IMR-90 (cell line): ENCODE results near the gene HCK. TPM values are rescaled to one million over a fixed set of nuclear protein-coding genes. Genes with fewer than 3 reads are reported as not detected.

Experiments used
- ATAC-seq: fragments of 200-7000 bp; cut with Tn5 transposase; 2 replicates; pipeline ENCODE4 v1.9.1; 2020; ENCODE audit warnings: low read depth, mild to moderate bottlenecking, moderate library complexity
- BruUV-seq: library from RNA; stranded (reverse); fragments of 400-500 nt; replicated peaks from 2 replicates; lab custom pipeline; 2021; lab: Mats Ljungman, UMichigan
- CTCF ChIA-PET: fragments of 300-600 bp; formaldehyde crosslinking; extraction: SDS; loops from one replicate; lab custom pipeline; 2021; ENCODE audit warnings: antibody characterized with exemption; lab: Yijun Ruan, JAX
- POLR2A ChIA-PET: fragments of 300-600 bp; sonication (Branson Sonifier 250); formaldehyde crosslinking; loops from one replicate; lab custom pipeline; 2022; ENCODE audit warnings: antibody characterized with exemption; ENCODE audit not compliant: unreplicated experiment; lab: Charles Lee
- DNase-seq: peaks from one replicate; pipeline ENCODE4 v3.0.0; 2013
- H2AFZ ChIP-seq: replicated peaks from 2 replicates; pipeline ENCODE3; 2013; ENCODE audit warnings: low read length, mild to moderate bottlenecking; ENCODE audit not compliant: poor library complexity
- H2AK5ac ChIP-seq: 2 replicates; pipeline ENCODE4 v1.6.1; 2013; ENCODE audit warnings: low read depth, low read length, inconsistent platforms
- H2AK9ac ChIP-seq: replicated peaks from 2 replicates; pipeline ENCODE3; 2013; ENCODE audit warnings: mild to moderate bottlenecking, low read depth, low read length, moderate library complexity; ENCODE audit not compliant: poor library complexity
- H2BK120ac ChIP-seq: 2 replicates; pipeline ENCODE4 v1.6.1; 2013; ENCODE audit warnings: low read depth, low read length, inconsistent platforms
- H2BK15ac ChIP-seq: 3 replicates; pipeline ENCODE4 v1.6.1; 2013; ENCODE audit warnings: low read depth, low read length, inconsistent platforms
- H2BK20ac ChIP-seq: 2 replicates; pipeline ENCODE4 v1.6.1; 2013; ENCODE audit warnings: low read depth, mild to moderate bottlenecking, inconsistent platforms, low read length, moderate library complexity
- H2BK5ac ChIP-seq: 2 replicates; pipeline ENCODE4 v1.6.1; 2013; ENCODE audit warnings: mild to moderate bottlenecking, low read depth, low read length, inconsistent platforms; ENCODE audit not compliant: poor library complexity, severe bottlenecking
- H3K14ac ChIP-seq: replicated peaks from 2 replicates; pipeline ENCODE4 v1.6.1; 2013; ENCODE audit warnings: low read depth, low read length, inconsistent platforms
- H3K18ac ChIP-seq: 2 replicates; pipeline ENCODE4 v1.6.1; 2013; ENCODE audit warnings: low read depth, low read length, control low read depth
- H3K23ac ChIP-seq: 2 replicates; pipeline ENCODE4 v1.6.1; 2013; ENCODE audit warnings: low read depth, low read length, inconsistent platforms
- H3K27ac ChIP-seq: 2 replicates; pipeline ENCODE4 v1.5.1; 2013; ENCODE audit warnings: mild to moderate bottlenecking, control low read depth, low read length; ENCODE audit not compliant: insufficient read depth
- H3K27me3 ChIP-seq: 2 replicates; pipeline ENCODE4 v1.6.1; 2013; ENCODE audit warnings: low read length; ENCODE audit not compliant: control insufficient read depth, insufficient read depth
- H3K36me3 ChIP-seq: 2 replicates; pipeline ENCODE4 v1.6.1; 2013; ENCODE audit warnings: low read length, mixed read lengths; ENCODE audit not compliant: control insufficient read depth, insufficient read depth
- H3K4ac ChIP-seq: 2 replicates; pipeline ENCODE4 v1.6.1; 2013; ENCODE audit warnings: low read depth, low read length, inconsistent platforms
- H3K4me1 ChIP-seq: 2 replicates; pipeline ENCODE4 v1.6.1; 2013; ENCODE audit warnings: low read length, mixed read lengths; ENCODE audit not compliant: control insufficient read depth, insufficient read depth
- H3K4me2 ChIP-seq: 2 replicates; pipeline ENCODE4 v1.6.1; 2013; ENCODE audit warnings: low read depth, mild to moderate bottlenecking, control low read depth, low read length, moderate library complexity
- H3K4me3 ChIP-seq: 2 replicates; pipeline ENCODE4 v1.5.1; 2013; ENCODE audit warnings: low read depth, mild to moderate bottlenecking, control low read depth, low read length, moderate library complexity; ENCODE audit not compliant: insufficient read depth
- H3K56ac ChIP-seq: 2 replicates; pipeline ENCODE4 v1.6.1; 2013; ENCODE audit warnings: low read length, inconsistent platforms; ENCODE audit not compliant: insufficient read depth; ENCODE audit errors: extremely low read depth
- H3K79me1 ChIP-seq, 2 experiments: 2 replicates each; pipeline ENCODE4 v1.6.1; 2013; ENCODE audit warnings: low read length in 2 of 2, inconsistent platforms in 1 of 2, low read depth in 1 of 2
- H3K9ac ChIP-seq: 2 replicates; pipeline ENCODE4 v1.6.1; 2013; ENCODE audit warnings: low read depth, low read length, control low read depth
- H3K9me1 ChIP-seq: 2 replicates; pipeline ENCODE4 v1.6.1; 2013; ENCODE audit warnings: low read length, inconsistent platforms; ENCODE audit not compliant: insufficient read depth
- H3K9me3 ChIP-seq: 2 replicates; pipeline ENCODE4 v1.6.1; 2013; ENCODE audit warnings: low read length; ENCODE audit not compliant: control insufficient read depth, insufficient read depth
- H4K20me1 ChIP-seq: 2 replicates; pipeline ENCODE4 v1.6.1; 2013; ENCODE audit warnings: low read length, inconsistent platforms; ENCODE audit not compliant: insufficient read depth
- H4K5ac ChIP-seq: 2 replicates; pipeline ENCODE4 v1.6.1; 2013; ENCODE audit warnings: mild to moderate bottlenecking, low read depth, low read length, control low read depth
- H4K8ac ChIP-seq, 2 experiments: 2 replicates each; pipeline ENCODE4 v1.6.1; 2013; ENCODE audit warnings: low read depth in 2 of 2, low read length in 2 of 2, control low read depth in 1 of 2, inconsistent platforms in 1 of 2
- H4K91ac ChIP-seq: 2 replicates; pipeline ENCODE4 v1.6.1; 2013; ENCODE audit warnings: low read depth, low read length, inconsistent platforms; ENCODE audit not compliant: insufficient read depth
- BHLHE40 ChIP-seq: fragments of 150-350 bp; IDR thresholded peaks from 2 replicates; pipeline ENCODE4 v1.6.1; 2016; ENCODE audit warnings: mild to moderate bottlenecking, low read depth, low read length
- CEBPB ChIP-seq: IDR thresholded peaks from 2 replicates; pipeline ENCODE4 v1.6.1; 2012; ENCODE audit warnings: low read depth, low read length, improper control_type of control experiment
- CTCF ChIP-seq: conservative IDR thresholded peaks from 2 replicates; pipeline ENCODE4 v1.5.1; 2012; ENCODE audit warnings: mild to moderate bottlenecking, low read depth, low read length, improper control_type of control experiment
- ELK1 ChIP-seq: fragments of 150-350 bp; IDR thresholded peaks from 2 replicates; pipeline ENCODE4 v1.6.1; 2016; ENCODE audit warnings: low read depth, mild to moderate bottlenecking, low read length, moderate library complexity, borderline replicate concordance
- FOS ChIP-seq: fragments of 150-350 bp; IDR thresholded peaks from 2 replicates; pipeline ENCODE4 v1.6.1; 2016; ENCODE audit warnings: low read depth, low read length
- MAFK ChIP-seq: IDR thresholded peaks from 2 replicates; pipeline ENCODE4 v1.6.1; 2012; ENCODE audit warnings: low read depth, low read length, improper control_type of control experiment
- MAZ ChIP-seq: IDR thresholded peaks from 2 replicates; pipeline ENCODE4 v1.6.1; 2012; ENCODE audit warnings: low read depth, mild to moderate bottlenecking, low read length, improper control_type of control experiment, moderate library complexity, borderline replicate concordance
- MXI1 ChIP-seq: IDR thresholded peaks from 2 replicates; pipeline ENCODE4 v1.6.1; 2012; ENCODE audit warnings: low read depth, mild to moderate bottlenecking, low read length, moderate library complexity, borderline replicate concordance
- NFE2L2 ChIP-seq: fragments of 150-350 bp; IDR thresholded peaks from 2 replicates; pipeline ENCODE4 v1.6.1; 2016; ENCODE audit warnings: low read depth, mild to moderate bottlenecking, low read length
- POLR2A ChIP-seq: IDR thresholded peaks from 2 replicates; pipeline ENCODE4 v1.6.1; 2012; ENCODE audit warnings: mild to moderate bottlenecking, low read depth, low read length
- RAD21 ChIP-seq: IDR thresholded peaks from 2 replicates; pipeline ENCODE4 v1.6.1; 2012; ENCODE audit warnings: low read length, improper control_type of control experiment
- RCOR1 ChIP-seq: IDR thresholded peaks from 2 replicates; pipeline ENCODE4 v1.6.1; 2012; ENCODE audit warnings: mild to moderate bottlenecking, low read length, improper control_type of control experiment; ENCODE audit not compliant: insufficient replicate concordance
- WGBS, 2 experiments: methylation state at CpG; one replicate each; pipeline versions ENCODE4 v1.1.5 to v1.1.7; 2013; ENCODE audit warnings: missing lambda C conversion rate in 2 of 2; ENCODE audit not compliant: insufficient read length in 1 of 2; ENCODE audit errors: extremely low coverage in 2 of 2; 5-methylcytosine and 5-hydroxymethylcytosine counted together
- dilution Hi-C: fragments of 300-500 bp; cut with HindIII; formaldehyde crosslinking; loops from one replicate; pipeline ENCODE4 v1.14.3; 2018; ENCODE audit warnings: low sequenced_read_pairs; ENCODE audit not compliant: unreplicated experiment
- in situ Hi-C: fragments of 300-500 bp; cut with MboI; formaldehyde crosslinking; loops from 3 replicates; pipeline ENCODE4 v1.14.3; 2019; ENCODE audit warnings: low sequenced_read_pairs, inconsistent platforms, mixed read lengths
- intact Hi-C: fragments of 100-400 bp; cut with micrococcal nuclease; formaldehyde crosslinking; loops from 2 replicates; pipeline ENCODE4 v1.10.0; 2022
- polyA plus RNA-seq, 3 experiments: library from polyadenylated mRNA; depleted of rRNA; stranded (reverse); fragments of >200 nt; gene quantifications; 2 replicates each; pipeline ENCODE4 v1.2.3, GENCODE V29; 2012; ENCODE audit warnings: low replicate concordance in 1 of 3
- total RNA-seq: library from RNA; depleted of rRNA; stranded (reverse); fragments of >200 nt; gene quantifications from 2 replicates; pipeline ENCODE4 v1.2.3, GENCODE V29; 2012
- TF ChIP-seq, protein P1 (sequence below): fragments of 150-350 bp; IDR thresholded peaks from 2 replicates; pipeline ENCODE4 v1.6.1; 2017; ENCODE audit warnings: mild to moderate bottlenecking, antibody characterized with exemption, low read length, low read depth

The HCK gene
- total and polyA plus RNA-seq, 2 of the 4 experiments (the other 2 are of a cell fraction): not detected

- intact Hi-C loops: no loop called here
- no peaks in the 10 kb centered on the region for H3K4me1 ChIP-seq
- ChIA-PET CTCF (no interaction called here), POLR2A (no interaction called here)
- H3K23ac ChIP-seq: no peak overlapping the region
- no peak overlapping the region for H3K27ac ChIP-seq
- H3K9me1 ChIP-seq: no peaks in the 10 kb centered on the region
- H3K79me1 ChIP-seq: no peaks in the 10 kb centered on the region
- H3K4ac ChIP-seq: no peak overlapping the region
- ATAC-seq (no peak), DNase-seq (no peak)
- no peak overlapping the region for H2AK9ac ChIP-seq
- H2BK120ac ChIP-seq: no peak overlapping the region
- no peak overlapping the region for H4K8ac ChIP-seq
- no TSS peak for BruUV-seq
- no peak overlapping the region for H2AK5ac ChIP-seq
- no peak overlapping the region for H2BK15ac ChIP-seq
- H3K36me3 ChIP-seq: no peaks in the 10 kb centered on the region
- no peak for TF ChIP-seq ELK1
- no peak for TF ChIP-seq CEBPB
- no peak for TF ChIP-seq MAZ
- no peak for TF ChIP-seq RAD21
- TF ChIP-seq, protein P1, sequence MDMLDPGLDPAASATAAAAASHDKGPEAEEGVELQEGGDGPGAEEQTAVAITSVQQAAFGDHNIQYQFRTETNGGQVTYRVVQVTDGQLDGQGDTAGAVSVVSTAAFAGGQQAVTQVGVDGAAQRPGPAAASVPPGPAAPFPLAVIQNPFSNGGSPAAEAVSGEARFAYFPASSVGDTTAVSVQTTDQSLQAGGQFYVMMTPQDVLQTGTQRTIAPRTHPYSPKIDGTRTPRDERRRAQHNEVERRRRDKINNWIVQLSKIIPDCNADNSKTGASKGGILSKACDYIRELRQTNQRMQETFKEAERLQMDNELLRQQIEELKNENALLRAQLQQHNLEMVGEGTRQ: no peak
- TF ChIP-seq NFE2L2: no peak
- TF ChIP-seq BHLHE40: no peak
- no peak for TF ChIP-seq POLR2A
- no peak for TF ChIP-seq RCOR1
- no peak for TF ChIP-seq FOS
- no peak for TF ChIP-seq MAFK
- no peak for TF ChIP-seq CTCF
- TF ChIP-seq MXI1: no peak
- no peak overlapping the region for H3K4me2 ChIP-seq
- no peaks in the 10 kb centered on the region for H3K9me3 ChIP-seq
- peaks cover 56% of the 10 kb centered on the region for H3K27me3 ChIP-seq
- H4K20me1 ChIP-seq: no peaks in the 10 kb centered on the region
- no peak overlapping the region for H4K5ac ChIP-seq
- H2AFZ ChIP-seq: no peak overlapping the region
- no peak overlapping the region for H3K4me3 ChIP-seq
- no peak overlapping the region for H4K91ac ChIP-seq
- no peak overlapping the region for H3K9ac ChIP-seq
- no peak overlapping the region for H2BK5ac ChIP-seq
- no peak overlapping the region for H3K56ac ChIP-seq
- dilution Hi-C loops: no loop called here
- H3K18ac ChIP-seq: no peak overlapping the region
- no peak overlapping the region for H2BK20ac ChIP-seq
- no peak overlapping the region for H3K14ac ChIP-seq
- WGBS, 2 experiments: 31% methylated on average over 4 of the region's 8 CpGs; no CpG with 5 or more reads in 1 of the 2 experiments
- in situ Hi-C loops: no loop called here
Measured at GRCh38 chr20:32010666-32011065, 41.4 kb upstream of the HCK start.
